ENCODE data around the gene PTPRU. TPM values are rescaled to one million over a fixed set of nuclear protein-coding genes. Genes with fewer than 3 reads are reported as not detected.

The PTPRU gene
- total RNA-seq, 1 experiment from 2014 or later: 35.5 TPM

- in situ Hi-C loops (cut with HindIII; ENCODE audit: low sequenced_read_pairs): loop anchor here (25.0 kb wide), 1 partner anchor 148 kb away; no protein-coding TSS in a partner anchor
- no peak for DNase-seq (ENCODE audit: low spot score)
Measured at GRCh38 chr1:29239142-29239541, 2.8 kb downstream of the PTPRU start.

GRCh38 chr1:29240400-29240837, 4.1 kb downstream of the PTPRU start:
- no peak for DNase-seq (ENCODE audit: low spot score)
- in situ Hi-C loops (cut with HindIII; ENCODE audit: low sequenced_read_pairs): loop anchor here (25.0 kb wide), 1 partner anchor 147 kb away; no protein-coding TSS in a partner anchor

- DNase-seq (ENCODE audit: low spot score): no peak
- in situ Hi-C loops (cut with HindIII; ENCODE audit: low sequenced_read_pairs): loop anchor here (25.0 kb wide), 1 partner anchor 146 kb away; no protein-coding TSS in a partner anchor
Measured at GRCh38 chr1:29240986-29241385, 4.7 kb downstream of the PTPRU start.

GRCh38 chr1:29243023-29243870, 6.9 kb downstream of the PTPRU start:
- no peak for DNase-seq (ENCODE audit: low spot score)
- in situ Hi-C loops (cut with HindIII; ENCODE audit: low sequenced_read_pairs): loop anchor here (25.0 kb wide), 1 partner anchor 144 kb away; no protein-coding TSS in a partner anchor

- DNase-seq (ENCODE audit: low spot score): no peak
- in situ Hi-C loops (cut with HindIII; ENCODE audit: low sequenced_read_pairs): loop anchor here (25.0 kb wide), 1 partner anchor 143 kb away; no protein-coding TSS in a partner anchor
Measured at GRCh38 chr1:29243871-29244200, 7.5 kb downstream of the PTPRU start.

- no peak for DNase-seq (ENCODE audit: low spot score)
- in situ Hi-C loops (cut with HindIII; ENCODE audit: low sequenced_read_pairs): loop anchor here (25.0 kb wide), 1 partner anchor 142 kb away; no protein-coding TSS in a partner anchor
Measured at GRCh38 chr1:29245261-29245660, 8.9 kb downstream of the PTPRU start.

GRCh38 chr1:29245876-29246275, 9.6 kb downstream of the PTPRU start:
- in situ Hi-C loops (cut with HindIII; ENCODE audit: low sequenced_read_pairs): loop anchor here (25.0 kb wide), 1 partner anchor 141 kb away; no protein-coding TSS in a partner anchor
- DNase-seq (ENCODE audit: low spot score): peak; percentile 59

GRCh38 chr1:29247044-29247443, 10.7 kb downstream of the PTPRU start:
- in situ Hi-C loops (cut with HindIII; ENCODE audit: low sequenced_read_pairs): loop anchor here (25.0 kb wide), 1 partner anchor 140 kb away; no protein-coding TSS in a partner anchor
- DNase-seq (ENCODE audit: low spot score): no peak

- in situ Hi-C loops (cut with HindIII; ENCODE audit: low sequenced_read_pairs): loop anchor here (25.0 kb wide), 1 partner anchor 140 kb away; no protein-coding TSS in a partner anchor
- no peak for DNase-seq (ENCODE audit: low spot score)
Measured at GRCh38 chr1:29247571-29248273, 11.4 kb downstream of the PTPRU start.

- in situ Hi-C loops (cut with HindIII; ENCODE audit: low sequenced_read_pairs): loop anchor here (25.0 kb wide), 1 partner anchor 139 kb away; no protein-coding TSS in a partner anchor
- DNase-seq (ENCODE audit: low spot score): no peak
Measured at GRCh38 chr1:29248409-29248808, 12.1 kb downstream of the PTPRU start.

- in situ Hi-C loops (cut with HindIII; ENCODE audit: low sequenced_read_pairs): loop anchor here (25.0 kb wide), 1 partner anchor 138 kb away; no protein-coding TSS in a partner anchor
- DNase-seq (ENCODE audit: low spot score): no peak
Measured at GRCh38 chr1:29249170-29249691, 12.9 kb downstream of the PTPRU start.

GRCh38 chr1:29249951-29250581, 13.7 kb downstream of the PTPRU start:
- in situ Hi-C loops (cut with HindIII; ENCODE audit: low sequenced_read_pairs): loop anchor here (25.0 kb wide), 1 partner anchor 137 kb away; no protein-coding TSS in a partner anchor
- DNase-seq (ENCODE audit: low spot score): no peak

GRCh38 chr1:29251164-29252124, 15.1 kb downstream of the PTPRU start:
- in situ Hi-C loops (cut with HindIII; ENCODE audit: low sequenced_read_pairs): no loop called here
- DNase-seq (ENCODE audit: low spot score): no peak

GRCh38 chr1:29253180-29253579, 16.9 kb downstream of the PTPRU start:
- DNase-seq (ENCODE audit: low spot score): no peak
- in situ Hi-C loops (cut with HindIII; ENCODE audit: low sequenced_read_pairs): no loop called here

GRCh38 chr1:29254346-29254745, 18.0 kb downstream of the PTPRU start:
- in situ Hi-C loops (cut with HindIII; ENCODE audit: low sequenced_read_pairs): no loop called here
- DNase-seq (ENCODE audit: low spot score): no peak

- no peak for DNase-seq (ENCODE audit: low spot score)
- in situ Hi-C loops (cut with HindIII; ENCODE audit: low sequenced_read_pairs): no loop called here
Measured at GRCh38 chr1:29255134-29255666, 18.9 kb downstream of the PTPRU start.

- in situ Hi-C loops (cut with HindIII; ENCODE audit: low sequenced_read_pairs): no loop called here
- DNase-seq (ENCODE audit: low spot score): no peak
Measured at GRCh38 chr1:29256394-29256793, 20.1 kb downstream of the PTPRU start.
